HepG2 (cell line): Measurements from ENCODE around the gene TOMM20. TPM values are rescaled to one million over a fixed set of nuclear protein-coding genes. Genes with fewer than 3 reads are reported as not detected.

ENCODE experiments used
- DPF2 ChIP-seq: sonication (generic); formaldehyde crosslinking; IDR thresholded peaks from 2 replicates; pipeline ENCODE4 v1.4.0; 2020; ENCODE audit warnings: mild to moderate bottlenecking, low read depth, missing genetic modification reagents, borderline replicate concordance
- FOXK1 ChIP-seq: sonication (generic); formaldehyde crosslinking; IDR thresholded peaks from 2 replicates; pipeline ENCODE4 v1.4.0; 2020; ENCODE audit warnings: low read depth, missing genetic modification reagents, borderline replicate concordance
- GATA4 ChIP-seq: sonication (generic); IDR thresholded peaks from 2 replicates; pipeline ENCODE4 v1.6.1; 2016; ENCODE audit warnings: antibody characterized with exemption, low read depth, borderline replicate concordance
- IKZF1 ChIP-seq: fragments of 450-650 bp; IDR thresholded peaks from 2 replicates; pipeline ENCODE4 v1.7.1; 2016
- KAT7 ChIP-seq: IDR thresholded peaks from 2 replicates; pipeline ENCODE4 v1.6.1; 2018; ENCODE audit warnings: borderline replicate concordance, missing compliant biosample characterization
- SIX4 ChIP-seq: sonication (generic); formaldehyde crosslinking; IDR thresholded peaks from 2 replicates; pipeline ENCODE4 v1.4.0; 2020; ENCODE audit warnings: missing genetic modification reagents
- SP4 ChIP-seq: sonication (generic); formaldehyde crosslinking; IDR thresholded peaks from 2 replicates; pipeline ENCODE4 v1.8.1; 2023; ENCODE audit warnings: mild to moderate bottlenecking, missing genetic modification reagents
- SPEN ChIP-seq: sonication (generic); formaldehyde crosslinking; IDR thresholded peaks from 2 replicates; pipeline ENCODE4 v1.5.1; 2020; ENCODE audit warnings: low read depth, mild to moderate bottlenecking, missing genetic modification reagents
- TBX2 ChIP-seq: sonication (generic); formaldehyde crosslinking; IDR thresholded peaks from 2 replicates; pipeline ENCODE4 v1.5.0; 2020; ENCODE audit warnings: missing genetic modification reagents, mild to moderate bottlenecking, borderline replicate concordance
- ZBTB7A ChIP-seq: sonication (generic); formaldehyde crosslinking; IDR thresholded peaks from 2 replicates; pipeline ENCODE4 v1.8.0; 2022; ENCODE audit warnings: mild to moderate bottlenecking, missing genetic modification reagents
- ZNF12 ChIP-seq: sonication (generic); formaldehyde crosslinking; IDR thresholded peaks from 2 replicates; pipeline ENCODE4 v1.5.0; 2020; ENCODE audit warnings: missing genetic modification reagents
- ZNF225 ChIP-seq: sonication (generic); formaldehyde crosslinking; IDR thresholded peaks from 2 replicates; pipeline ENCODE4 v1.4.0; 2020; ENCODE audit warnings: mild to moderate bottlenecking, missing genetic modification reagents
- ZNF260 ChIP-seq: sonication (generic); formaldehyde crosslinking; IDR thresholded peaks from 2 replicates; pipeline ENCODE4 v1.4.0; 2020; ENCODE audit warnings: missing genetic modification reagents, low read depth, mild to moderate bottlenecking, borderline replicate concordance
- ZNF468 ChIP-seq: sonication (generic); formaldehyde crosslinking; IDR thresholded peaks from 2 replicates; pipeline ENCODE4 v1.8.0; 2022; ENCODE audit warnings: mild to moderate bottlenecking, moderate library complexity, missing genetic modification reagents
- ZNF484 ChIP-seq: sonication (generic); formaldehyde crosslinking; IDR thresholded peaks from 2 replicates; pipeline ENCODE4 v1.5.1; 2020; ENCODE audit warnings: mild to moderate bottlenecking, low read depth, missing genetic modification reagents, borderline replicate concordance
- polyA plus RNA-seq, 8 experiments: library from polyadenylated mRNA; depleted of rRNA in 3 of 8; stranded (reverse) in 7 of 8; unstranded in 1 of 8; fragments of >200 nt; fragmentation: Illumina TruSeq in 4 of 8; extraction: Trizol in 4 of 8; gene quantifications; 2 replicates each; pipeline versions ENCODE4 v1.2.1 to v1.2.3, GENCODE V29; 2011 to 2016; ENCODE audit warnings: low read depth in 4 of 8, missing spikeins in 1 of 8, mixed read lengths in 1 of 8; ENCODE audit not compliant: insufficient read depth in 1 of 8
- total RNA-seq, 5 experiments: library from RNA; depleted of rRNA; stranded (reverse); fragments of >200 nt; fragmentation: Illumina TruSeq; extraction: Trizol; gene quantifications; 2 replicates each; pipeline ENCODE4 v1.2.3, GENCODE V29; 2016; ENCODE audit warnings: low read depth in 1 of 5
- TF ChIP-seq, protein P1 (sequence below), 2 experiments: fragments of 450-650 bp in 1 of 2; sonication (generic) in 1 of 2; formaldehyde crosslinking in 1 of 2; IDR thresholded peaks; 2 replicates each; pipeline versions ENCODE4 v1.6.1 to v1.8.0; 2016 to 2022; ENCODE audit warnings: antibody characterized with exemption in 1 of 2, mild to moderate bottlenecking in 1 of 2, missing genetic modification reagents in 1 of 2
- TF ChIP-seq, protein P2 (sequence below): sonication (generic); formaldehyde crosslinking; IDR thresholded peaks from 2 replicates; pipeline ENCODE4 v1.8.1; 2023; ENCODE audit warnings: mild to moderate bottlenecking, missing genetic modification reagents
- TF ChIP-seq, protein P3 (sequence below): sonication (generic); formaldehyde crosslinking; IDR thresholded peaks from 2 replicates; pipeline ENCODE4 v1.5.0; 2020; ENCODE audit warnings: missing genetic modification reagents

Gene TOMM20
- total and polyA plus RNA-seq, 2 of the 13 experiments (the other 11 are each of a cell fraction or from before 2014, with no cell fraction given) = 153 to 376 TPM

- TF ChIP-seq, protein P1, sequence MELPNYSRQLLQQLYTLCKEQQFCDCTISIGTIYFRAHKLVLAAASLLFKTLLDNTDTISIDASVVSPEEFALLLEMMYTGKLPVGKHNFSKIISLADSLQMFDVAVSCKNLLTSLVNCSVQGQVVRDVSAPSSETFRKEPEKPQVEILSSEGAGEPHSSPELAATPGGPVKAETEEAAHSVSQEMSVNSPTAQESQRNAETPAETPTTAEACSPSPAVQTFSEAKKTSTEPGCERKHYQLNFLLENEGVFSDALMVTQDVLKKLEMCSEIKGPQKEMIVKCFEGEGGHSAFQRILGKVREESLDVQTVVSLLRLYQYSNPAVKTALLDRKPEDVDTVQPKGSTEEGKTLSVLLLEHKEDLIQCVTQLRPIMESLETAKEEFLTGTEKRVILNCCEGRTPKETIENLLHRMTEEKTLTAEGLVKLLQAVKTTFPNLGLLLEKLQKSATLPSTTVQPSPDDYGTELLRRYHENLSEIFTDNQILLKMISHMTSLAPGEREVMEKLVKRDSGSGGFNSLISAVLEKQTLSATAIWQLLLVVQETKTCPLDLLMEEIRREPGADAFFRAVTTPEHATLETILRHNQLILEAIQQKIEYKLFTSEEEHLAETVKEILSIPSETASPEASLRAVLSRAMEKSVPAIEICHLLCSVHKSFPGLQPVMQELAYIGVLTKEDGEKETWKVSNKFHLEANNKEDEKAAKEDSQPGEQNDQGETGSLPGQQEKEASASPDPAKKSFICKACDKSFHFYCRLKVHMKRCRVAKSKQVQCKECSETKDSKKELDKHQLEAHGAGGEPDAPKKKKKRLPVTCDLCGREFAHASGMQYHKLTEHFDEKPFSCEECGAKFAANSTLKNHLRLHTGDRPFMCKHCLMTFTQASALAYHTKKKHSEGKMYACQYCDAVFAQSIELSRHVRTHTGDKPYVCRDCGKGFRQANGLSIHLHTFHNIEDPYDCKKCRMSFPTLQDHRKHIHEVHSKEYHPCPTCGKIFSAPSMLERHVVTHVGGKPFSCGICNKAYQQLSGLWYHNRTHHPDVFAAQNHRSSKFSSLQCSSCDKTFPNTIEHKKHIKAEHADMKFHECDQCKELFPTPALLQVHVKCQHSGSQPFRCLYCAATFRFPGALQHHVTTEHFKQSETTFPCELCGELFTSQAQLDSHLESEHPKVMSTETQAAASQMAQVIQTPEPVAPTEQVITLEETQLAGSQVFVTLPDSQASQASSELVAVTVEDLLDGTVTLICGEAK (IDR thresholded peaks at IDR 0.05) = no peak
- TF ChIP-seq, protein P1 (CRISPR knock-in tag; IDR thresholded peaks at IDR 0.05) = peak; percentile 82; the same call in 1 of the 2 replicates
- TF ChIP-seq, protein P2, sequence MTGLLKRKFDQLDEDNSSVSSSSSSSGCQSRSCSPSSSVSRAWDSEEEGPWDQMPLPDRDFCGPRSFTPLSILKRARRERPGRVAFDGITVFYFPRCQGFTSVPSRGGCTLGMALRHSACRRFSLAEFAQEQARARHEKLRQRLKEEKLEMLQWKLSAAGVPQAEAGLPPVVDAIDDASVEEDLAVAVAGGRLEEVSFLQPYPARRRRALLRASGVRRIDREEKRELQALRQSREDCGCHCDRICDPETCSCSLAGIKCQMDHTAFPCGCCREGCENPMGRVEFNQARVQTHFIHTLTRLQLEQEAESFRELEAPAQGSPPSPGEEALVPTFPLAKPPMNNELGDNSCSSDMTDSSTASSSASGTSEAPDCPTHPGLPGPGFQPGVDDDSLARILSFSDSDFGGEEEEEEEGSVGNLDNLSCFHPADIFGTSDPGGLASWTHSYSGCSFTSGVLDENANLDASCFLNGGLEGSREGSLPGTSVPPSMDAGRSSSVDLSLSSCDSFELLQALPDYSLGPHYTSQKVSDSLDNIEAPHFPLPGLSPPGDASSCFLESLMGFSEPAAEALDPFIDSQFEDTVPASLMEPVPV (CRISPR knock-in tag) = peak; percentile 41; the same call in 1 of the 2 replicates
- TF ChIP-seq DPF2 (CRISPR knock-in tag) (peak; percentile 64), ZNF225 (CRISPR knock-in tag) (0 out of 2 replicates have a peak, but pooled peaks have one; percentile 39), ZNF468 (peak; percentile 91; the same call in 1 of the 2 replicates), TBX2 (CRISPR knock-in tag) (peak; percentile 98), GATA4 (peak; percentile 82; the same call in 1 of the 2 replicates), KAT7 (CRISPR knock-in tag) (no peak), SPEN (CRISPR knock-in tag) (peak; percentile 96), SIX4 (CRISPR knock-in tag) (peak; percentile 94), ZNF484 (CRISPR knock-in tag) (no peak), ZNF12 (CRISPR knock-in tag) (no peak), SP4 (CRISPR knock-in tag) (peak; percentile 17; the same call in 1 of the 2 replicates), ZNF260 (CRISPR knock-in tag) (no peak), ZBTB7A (CRISPR knock-in tag) (0 out of 2 replicates have a peak, but pooled peaks have one; percentile 12), FOXK1 (CRISPR knock-in tag) (peak; percentile 92), IKZF1 (no peak)
- TF ChIP-seq, protein P3, sequence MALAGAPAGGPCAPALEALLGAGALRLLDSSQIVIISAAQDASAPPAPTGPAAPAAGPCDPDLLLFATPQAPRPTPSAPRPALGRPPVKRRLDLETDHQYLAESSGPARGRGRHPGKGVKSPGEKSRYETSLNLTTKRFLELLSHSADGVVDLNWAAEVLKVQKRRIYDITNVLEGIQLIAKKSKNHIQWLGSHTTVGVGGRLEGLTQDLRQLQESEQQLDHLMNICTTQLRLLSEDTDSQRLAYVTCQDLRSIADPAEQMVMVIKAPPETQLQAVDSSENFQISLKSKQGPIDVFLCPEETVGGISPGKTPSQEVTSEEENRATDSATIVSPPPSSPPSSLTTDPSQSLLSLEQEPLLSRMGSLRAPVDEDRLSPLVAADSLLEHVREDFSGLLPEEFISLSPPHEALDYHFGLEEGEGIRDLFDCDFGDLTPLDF = no peak
Observed at GRCh38 chr1:235073331-235073967, 55.2 kb downstream of the TOMM20 start (continued).
